ENCODE measurements around the gene SEC14L1.
"Not testable (repeated sequence)": the region's sequence is repeated elsewhere in the genome, so short reads cannot be mapped to it uniquely, and the experiment has no call there.

Gene SEC14L1

DNA sequence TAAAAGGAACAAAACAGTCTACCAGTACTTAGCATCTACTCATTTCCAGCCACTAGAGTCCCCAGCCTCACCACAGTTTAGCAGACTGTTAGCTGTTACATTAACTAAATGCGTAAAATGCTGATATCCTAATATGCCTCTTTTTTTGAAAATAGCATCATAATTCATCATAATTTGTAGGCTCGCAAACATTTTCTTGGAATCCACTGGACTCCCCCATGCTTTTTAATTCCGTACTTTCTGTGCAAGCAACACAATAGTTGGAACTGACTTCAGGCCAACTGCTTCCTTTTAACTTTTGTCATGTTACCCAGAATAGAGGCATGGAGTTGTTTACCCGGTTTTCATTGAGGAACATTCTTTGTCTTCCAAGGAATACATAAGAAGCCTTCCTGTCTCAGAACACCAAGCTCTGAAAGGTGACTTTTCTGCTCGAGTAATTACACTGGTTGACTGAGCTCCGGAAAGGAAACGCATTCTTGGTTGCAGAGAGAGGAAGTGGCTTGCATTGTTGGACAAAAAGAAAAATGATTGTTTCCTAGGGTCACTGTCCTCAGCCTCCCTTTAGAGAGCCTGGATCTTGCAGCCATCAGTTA is 30.9 kb upstream of the SEC14L1 start:
- no peak for DNase-seq
- peaks cover 63% of the 10 kb centered on the region for H3K4me1 Mint-ChIP-seq
- no peaks in the 10 kb centered on the region for H3K9me3 Mint-ChIP-seq
- H3K4me3 Mint-ChIP-seq: peak overlapping the region; percentile 26 to 42
- ATAC-seq: no peak
- no peaks in the 10 kb centered on the region for H3K27me3 Mint-ChIP-seq
- H3K27ac Mint-ChIP-seq: peak overlapping the region; percentile 72 to 83

DNA sequence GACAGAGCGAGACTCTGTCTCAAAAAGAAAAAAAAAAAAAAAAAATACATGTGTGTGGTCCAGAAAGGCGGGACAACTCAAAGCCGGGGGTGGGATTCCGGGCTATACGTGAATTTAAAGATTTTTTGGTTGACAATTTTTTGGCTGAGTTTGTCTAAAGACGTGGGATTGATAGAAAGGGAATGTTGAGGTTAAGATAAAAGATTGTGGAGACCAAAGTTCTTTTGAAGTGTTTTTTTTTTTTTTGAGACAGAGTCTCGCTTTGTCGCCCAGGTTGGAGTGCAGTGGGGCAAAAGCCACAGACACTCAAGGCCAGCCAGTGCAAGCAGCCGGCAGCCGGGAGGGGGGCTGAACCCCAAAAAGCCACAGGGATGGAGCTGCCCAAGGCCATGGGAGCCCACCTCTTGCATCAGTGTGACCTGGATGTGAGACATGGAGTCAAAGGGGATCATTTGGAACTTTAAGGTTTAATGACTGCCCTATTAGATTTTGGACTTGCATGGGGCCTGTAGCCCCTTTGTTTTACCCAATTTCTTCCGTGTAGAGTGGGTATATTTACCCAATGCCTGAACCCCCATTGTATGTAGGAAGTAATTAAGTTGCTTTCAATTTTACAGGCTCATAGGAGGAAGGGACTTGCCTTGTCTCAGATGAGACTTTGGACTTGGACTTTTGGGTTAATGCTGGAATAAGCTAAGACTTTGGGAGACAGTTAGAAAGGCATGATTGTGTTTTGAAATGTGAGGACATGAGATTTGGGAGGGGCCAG is 29.4 kb upstream of the SEC14L1 start:
- ATAC-seq, DNase-seq, H3K27me3 Mint-ChIP-seq, H3K4me3 Mint-ChIP-seq, H3K9me3 Mint-ChIP-seq: not testable (repeated sequence)
- peaks cover 53% of the 10 kb centered on the region for H3K4me1 Mint-ChIP-seq
- peak overlapping the region in 1 of 2 donors; percentile 16 for H3K27ac Mint-ChIP-seq

DNA sequence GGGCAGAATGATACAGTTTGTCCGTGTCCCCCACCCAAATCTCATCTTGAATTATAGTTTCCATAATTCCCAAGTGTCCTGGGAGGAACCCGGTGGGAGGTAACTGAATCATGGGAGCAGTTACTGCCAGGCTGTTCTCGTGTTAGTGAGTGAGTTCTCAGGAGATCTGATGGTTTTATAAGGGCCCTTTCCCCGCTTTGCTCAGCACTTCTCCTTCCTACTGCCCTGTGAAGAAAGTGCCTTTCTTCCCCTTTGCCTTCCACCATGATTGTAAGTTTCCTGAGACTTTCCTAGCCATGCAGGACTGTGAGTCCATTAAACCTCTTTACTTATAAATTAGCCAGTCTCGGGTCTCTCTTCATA is 28.9 kb upstream of the SEC14L1 start:
- Mint-ChIP-seq H3K4me3 (no peak overlapping the region), H3K27me3 (no peaks in the 10 kb centered on the region), H3K27ac (no peak overlapping the region), H3K4me1 (peaks cover 49% of the 10 kb centered on the region), H3K9me3 (no peaks in the 10 kb centered on the region)
- no peak for DNase-seq
- no peak for ATAC-seq

DNA sequence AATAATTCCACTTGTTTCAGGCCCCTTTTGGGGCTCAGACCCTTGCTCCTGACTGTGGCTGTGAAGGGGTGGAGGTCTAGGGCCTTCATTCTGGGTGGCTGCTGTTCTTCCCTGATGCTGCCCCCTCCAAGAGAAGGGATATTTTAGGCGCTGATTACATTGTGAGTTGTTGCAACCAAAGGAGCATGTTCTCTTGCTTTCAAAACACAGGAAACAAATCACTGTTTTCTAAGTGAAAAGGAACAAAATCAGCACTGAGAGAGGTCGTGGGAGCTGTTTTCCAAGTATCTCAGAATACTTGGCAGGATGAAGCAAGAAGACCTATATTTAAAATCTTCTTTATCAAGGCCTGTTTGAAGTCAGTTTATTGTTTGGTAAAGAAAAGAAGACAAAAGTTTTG is 25.3 kb upstream of the SEC14L1 start:
- ATAC-seq (no peak), DNase-seq (no peak)
- Mint-ChIP-seq H3K27me3 (no peaks in the 10 kb centered on the region), H3K27ac (no peak overlapping the region), H3K9me3 (no peaks in the 10 kb centered on the region), H3K4me1 (peaks cover 15% of the 10 kb centered on the region), H3K4me3 (no peak overlapping the region)

DNA sequence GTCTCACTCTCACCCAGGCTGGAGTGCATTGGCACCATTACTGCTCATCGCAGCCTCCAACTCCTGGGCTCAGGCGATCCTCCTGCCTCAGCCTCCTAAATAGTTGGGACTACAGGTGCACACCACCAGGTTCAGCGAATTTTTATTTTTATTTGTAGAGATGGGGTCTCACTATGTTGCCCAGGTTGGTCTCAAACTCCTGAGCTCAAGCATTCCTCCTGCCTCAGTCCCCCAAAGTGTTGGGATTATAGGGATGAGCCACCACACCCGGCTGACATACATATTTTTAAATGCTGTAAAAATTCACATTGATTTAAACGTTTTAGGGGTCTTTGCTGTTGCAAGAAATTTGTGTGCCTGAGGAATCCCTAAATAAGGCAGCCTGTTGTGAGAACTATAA is 24.8 kb upstream of the SEC14L1 start:
- Mint-ChIP-seq H3K4me1 (peaks cover 12% of the 10 kb centered on the region), H3K27me3 (no peaks in the 10 kb centered on the region), H3K9me3 (no peaks in the 10 kb centered on the region), H3K27ac (no peak overlapping the region), H3K4me3 (no peak overlapping the region)
- no peak for DNase-seq
- ATAC-seq: no peak

DNA sequence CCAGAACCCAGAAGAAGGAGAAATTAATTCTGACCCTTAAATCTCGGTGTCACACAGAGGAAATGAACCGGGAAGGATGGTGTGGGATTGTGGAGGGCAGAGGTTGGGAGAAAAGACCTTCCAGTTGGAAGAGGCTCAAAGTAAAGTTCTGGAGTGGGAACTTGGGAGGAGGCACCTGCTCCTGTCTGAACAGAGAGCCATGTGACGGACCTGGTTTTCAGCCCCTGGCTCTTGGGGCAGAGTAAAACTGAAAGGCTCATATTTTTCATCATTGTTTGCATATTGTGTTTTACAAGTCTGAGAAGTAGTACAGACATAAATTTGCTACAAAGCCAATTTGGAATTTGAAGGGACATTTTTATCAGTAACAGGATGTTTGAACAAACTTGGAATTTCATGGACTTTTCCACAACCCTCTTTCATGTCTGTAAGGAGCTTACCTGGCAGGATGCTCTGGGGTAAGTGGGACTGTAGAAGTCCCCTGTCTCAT is 24.4 kb upstream of the SEC14L1 start:
- no peak overlapping the region for H3K27ac Mint-ChIP-seq
- no peak overlapping the region for H3K4me3 Mint-ChIP-seq
- H3K9me3 Mint-ChIP-seq: no peaks in the 10 kb centered on the region
- ATAC-seq (no peak), DNase-seq (no peak)
- peaks cover 7% of the 10 kb centered on the region for H3K4me1 Mint-ChIP-seq
- no peaks in the 10 kb centered on the region for H3K27me3 Mint-ChIP-seq

DNA sequence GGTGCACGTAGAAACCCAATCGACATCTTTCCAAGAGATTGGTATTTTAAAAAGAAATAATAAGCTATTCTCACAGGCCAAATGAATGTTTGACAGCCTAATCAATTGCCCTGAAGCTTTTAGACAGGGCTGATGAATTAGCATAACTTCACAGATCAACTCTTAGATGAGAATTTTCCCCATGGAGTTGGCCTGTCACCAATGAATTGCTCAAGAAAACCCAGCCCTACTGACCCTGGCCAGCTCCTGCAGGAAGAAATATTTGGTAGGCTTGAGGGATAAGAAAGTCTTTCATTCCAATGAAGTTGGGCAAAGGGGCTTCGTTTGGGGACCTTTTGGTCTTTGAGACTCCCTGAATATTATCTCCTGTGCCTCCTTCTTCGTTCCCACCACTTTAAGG is 23.4 kb upstream of the SEC14L1 start:
- no peak overlapping the region for H3K27ac Mint-ChIP-seq
- H3K9me3 Mint-ChIP-seq: no peaks in the 10 kb centered on the region
- no peak overlapping the region for H3K4me3 Mint-ChIP-seq
- peaks cover 9% of the 10 kb centered on the region for H3K4me1 Mint-ChIP-seq
- no peak for DNase-seq
- no peak for ATAC-seq
- H3K27me3 Mint-ChIP-seq: no peaks in the 10 kb centered on the region

DNA sequence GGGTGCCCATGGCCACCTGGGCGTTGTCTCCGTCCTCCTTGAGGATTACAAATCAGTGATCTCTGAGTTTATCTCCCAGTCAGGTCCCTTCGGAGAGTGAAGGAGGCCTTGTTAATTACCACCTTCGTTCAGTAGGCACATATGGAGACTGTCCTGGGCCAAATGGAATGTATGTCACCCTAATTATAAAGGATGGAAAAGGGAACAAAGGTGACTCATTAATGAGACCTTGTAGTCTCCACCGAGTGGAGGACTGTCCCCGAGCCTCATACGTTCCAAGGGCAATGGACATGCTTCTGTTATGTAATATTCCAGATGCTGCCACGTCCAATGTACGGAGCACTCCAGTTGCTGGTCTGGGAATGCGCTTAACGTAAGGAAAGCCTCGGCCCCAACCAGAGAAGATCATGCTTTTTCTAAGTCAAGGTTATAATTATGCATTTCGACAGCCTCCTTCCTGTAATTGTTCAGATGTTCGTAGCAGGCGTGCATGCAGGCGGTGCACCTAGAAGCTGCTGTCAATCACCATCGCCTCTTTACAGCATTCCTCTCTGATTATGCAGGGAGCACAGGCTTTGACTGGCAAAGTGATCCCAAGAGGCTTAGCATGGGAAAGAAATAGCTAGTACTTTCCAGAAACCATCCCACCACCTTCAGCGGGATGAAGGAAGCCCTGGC is 22.4 kb upstream of the SEC14L1 start:
- Mint-ChIP-seq H3K9me3 (no peaks in the 10 kb centered on the region), H3K27ac (no peak overlapping the region), H3K27me3 (no peaks in the 10 kb centered on the region), H3K4me1 (peaks cover 13% of the 10 kb centered on the region), H3K4me3 (no peak overlapping the region)
- DNase-seq (no peak), ATAC-seq (no peak)

DNA sequence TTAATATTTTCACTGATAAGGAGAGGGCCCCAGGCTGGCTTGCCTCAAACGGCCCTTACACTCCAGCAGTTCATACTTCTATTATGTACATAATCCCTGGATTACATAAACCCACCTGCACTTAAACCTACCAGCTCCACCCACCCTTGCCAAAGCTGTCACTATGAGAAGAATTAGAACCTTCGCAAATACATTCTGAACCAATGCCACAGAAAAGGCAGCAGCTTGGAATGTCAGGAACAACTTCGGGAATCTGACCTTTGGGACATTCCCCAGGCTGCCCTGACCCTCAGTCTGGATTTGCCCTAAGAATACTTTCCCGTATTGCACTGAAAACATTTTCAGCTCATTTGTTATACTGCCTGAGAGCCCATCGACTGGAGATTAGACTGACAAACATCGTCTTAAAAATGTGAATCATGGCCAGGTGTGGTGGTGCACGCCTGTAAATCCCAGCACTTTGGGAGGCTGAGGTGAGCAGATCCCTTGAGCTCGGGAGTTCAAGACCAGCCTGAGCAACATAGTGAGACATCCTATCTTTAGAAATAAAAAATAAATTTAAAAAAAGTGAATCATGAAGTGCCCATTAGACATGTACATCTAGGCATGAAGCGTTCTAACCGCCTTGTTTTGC is 21.0 kb upstream of the SEC14L1 start:
- no peak overlapping the region for H3K27ac Mint-ChIP-seq
- ATAC-seq (no peak), DNase-seq (no peak)
- no peaks in the 10 kb centered on the region for H3K27me3 Mint-ChIP-seq
- H3K9me3 Mint-ChIP-seq: no peaks in the 10 kb centered on the region
- peaks cover 23% of the 10 kb centered on the region for H3K4me1 Mint-ChIP-seq
- no peak overlapping the region for H3K4me3 Mint-ChIP-seq

DNA sequence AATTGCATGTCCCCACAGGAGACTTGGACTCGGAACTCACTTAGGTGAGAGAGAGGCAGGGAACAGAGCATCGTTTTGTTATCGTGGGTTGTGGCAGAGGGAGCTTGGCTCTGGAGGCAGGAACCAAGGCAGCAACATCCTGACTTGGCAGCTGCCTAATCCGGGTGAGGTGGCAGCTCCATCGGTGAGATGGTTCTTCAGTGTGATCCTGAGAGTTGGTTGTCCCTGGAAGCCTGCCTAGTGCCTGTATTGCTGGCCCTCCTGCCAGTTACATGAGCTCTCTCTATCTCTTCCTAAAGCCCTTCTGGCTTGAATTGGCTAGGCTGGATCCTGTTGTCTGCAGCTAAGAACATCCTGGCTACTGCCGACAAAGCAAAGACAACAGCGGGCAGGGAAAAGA is 19.9 kb upstream of the SEC14L1 start:
- ATAC-seq (no peak), DNase-seq (no peak)
- no peaks in the 10 kb centered on the region for H3K27me3 Mint-ChIP-seq
- H3K4me3 Mint-ChIP-seq: no peak overlapping the region
- H3K4me1 Mint-ChIP-seq: peaks cover 31% of the 10 kb centered on the region
- H3K27ac Mint-ChIP-seq: peak overlapping the region in 1 of 2 donors; percentile 64
- no peaks in the 10 kb centered on the region for H3K9me3 Mint-ChIP-seq

DNA sequence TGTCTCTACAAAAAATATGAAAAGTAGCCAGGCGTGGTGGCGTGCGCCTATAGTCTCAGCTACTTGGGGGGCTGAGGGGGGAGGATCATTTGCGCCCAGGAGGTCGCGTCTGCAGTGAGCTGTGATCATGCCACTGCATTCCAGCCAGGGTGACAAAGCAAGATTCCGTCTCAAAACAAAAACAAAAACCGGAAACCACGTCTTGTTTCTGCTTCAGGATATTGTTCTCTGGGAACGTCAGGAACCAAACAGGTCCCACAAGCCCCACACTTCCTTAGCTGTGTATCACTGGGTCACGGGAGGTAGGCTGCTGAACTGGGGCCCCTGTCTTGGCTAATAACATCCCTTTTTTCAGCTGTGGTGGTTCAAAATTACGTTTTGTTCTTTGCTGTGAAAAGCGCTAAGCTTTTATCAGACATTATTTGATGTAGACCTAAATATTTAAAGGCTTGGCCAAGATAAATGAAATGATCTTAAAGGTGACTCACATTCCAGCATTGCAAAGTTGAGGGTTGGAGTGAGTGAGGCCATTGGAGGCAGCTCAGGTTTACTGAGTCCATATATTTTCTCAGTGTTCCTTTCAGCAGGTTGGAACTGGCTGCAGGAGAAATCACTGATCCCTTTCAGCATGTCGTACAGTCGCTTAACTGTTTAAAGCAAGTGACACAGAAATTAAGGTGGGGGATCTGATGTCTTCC is 16.4 kb upstream of the SEC14L1 start:
- ATAC-seq (no peak), DNase-seq (no peak)
- H3K4me1 Mint-ChIP-seq: peaks cover 61% of the 10 kb centered on the region
- no peaks in the 10 kb centered on the region for H3K9me3 Mint-ChIP-seq
- peak overlapping the region in 1 of 2 donors; percentile 19 for H3K27ac Mint-ChIP-seq
- H3K27me3 Mint-ChIP-seq: no peaks in the 10 kb centered on the region
- no peak overlapping the region for H3K4me3 Mint-ChIP-seq

DNA sequence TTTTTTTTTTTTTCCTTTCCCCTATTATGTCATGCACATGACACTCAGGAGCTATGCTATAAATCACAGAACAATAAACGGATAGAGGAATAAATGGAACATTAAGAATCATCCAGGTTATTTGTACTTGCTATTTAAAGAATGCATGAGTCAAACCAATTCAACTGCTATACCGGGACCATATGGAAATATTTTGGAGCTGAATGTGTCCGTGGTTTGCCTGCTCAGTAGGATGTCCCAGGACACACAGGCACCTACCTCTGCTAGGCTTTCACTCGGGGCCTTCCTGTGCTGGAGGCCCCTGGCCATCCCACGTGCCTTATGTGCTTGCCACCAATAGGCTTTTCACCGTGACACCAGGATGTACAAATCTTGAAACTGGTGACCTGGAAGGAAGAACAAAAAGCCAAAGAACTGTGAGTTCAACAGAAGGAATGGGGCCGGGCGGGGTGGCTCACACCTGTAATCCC is 15.3 kb upstream of the SEC14L1 start:
- H3K4me1 Mint-ChIP-seq: peaks cover 68% of the 10 kb centered on the region
- ATAC-seq (no peak), DNase-seq (no peak)
- H3K27ac Mint-ChIP-seq: peak overlapping the region in 1 of 2 donors; percentile 80
- H3K9me3 Mint-ChIP-seq: no peaks in the 10 kb centered on the region
- H3K27me3 Mint-ChIP-seq: no peaks in the 10 kb centered on the region
- no peak overlapping the region for H3K4me3 Mint-ChIP-seq

DNA sequence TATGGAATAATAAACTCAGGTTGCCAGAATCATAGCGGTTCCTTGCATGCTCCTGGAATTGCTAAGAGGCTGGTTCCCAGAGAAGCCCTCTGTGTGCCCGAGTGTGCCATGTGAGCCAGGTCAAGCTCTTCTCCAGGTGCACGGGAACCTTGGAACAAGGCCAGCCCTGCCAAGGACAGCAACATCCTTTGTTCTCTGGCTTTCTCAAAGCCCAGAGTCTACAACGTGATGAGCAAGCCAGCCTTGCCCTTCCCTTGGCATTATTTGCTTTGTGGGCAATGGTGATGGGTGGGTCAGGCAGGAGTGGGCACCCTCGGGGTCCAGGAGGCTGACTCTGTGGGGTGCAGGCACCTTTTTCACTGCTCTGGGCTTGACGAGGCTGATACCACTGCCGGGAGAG is 14.2 kb upstream of the SEC14L1 start:
- Mint-ChIP-seq H3K9me3 (no peaks in the 10 kb centered on the region), H3K4me1 (peaks cover 67% of the 10 kb centered on the region), H3K27ac (no peak overlapping the region), H3K4me3 (no peak overlapping the region), H3K27me3 (no peaks in the 10 kb centered on the region)
- DNase-seq (no peak), ATAC-seq (no peak)

DNA sequence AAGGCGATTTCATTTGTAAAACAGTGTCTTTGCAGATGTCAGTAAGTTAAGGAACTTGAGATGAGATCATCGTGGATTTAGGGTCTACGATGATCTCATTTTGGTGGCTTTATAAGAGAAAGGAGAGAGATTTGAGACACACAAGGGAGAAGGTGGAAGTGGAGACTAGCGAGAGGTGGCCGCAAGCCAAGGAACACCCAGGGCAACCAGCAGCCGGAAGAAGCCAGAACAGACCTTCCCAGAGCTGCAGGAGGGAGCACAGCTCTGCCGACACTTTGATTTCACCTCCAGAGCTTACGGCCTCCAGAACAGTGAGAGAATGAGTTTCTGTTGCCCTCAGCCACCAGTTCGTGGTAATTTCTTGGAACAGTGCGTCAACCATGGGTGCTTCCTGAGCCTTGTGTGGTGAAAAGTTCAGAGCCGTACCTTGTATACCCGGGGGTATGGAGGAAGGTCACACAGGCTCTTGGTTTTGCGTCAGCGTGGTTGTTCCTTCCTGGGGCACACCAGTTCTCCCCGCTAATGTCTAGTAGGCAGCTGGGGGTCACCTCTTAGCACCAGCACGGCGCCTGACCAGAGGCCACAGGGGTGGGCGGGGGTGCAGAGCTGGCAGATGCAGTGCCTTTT is 12.9 kb upstream of the SEC14L1 start:
- peak overlapping the region; percentile 30 to 62 for H3K27ac Mint-ChIP-seq
- DNase-seq: peak; percentile 80 to 90
- no peaks in the 10 kb centered on the region for H3K27me3 Mint-ChIP-seq
- no peaks in the 10 kb centered on the region for H3K9me3 Mint-ChIP-seq
- peak overlapping the region; percentile 63 to 76 for H3K4me3 Mint-ChIP-seq
- ATAC-seq: peak; percentile 96
- H3K4me1 Mint-ChIP-seq: peaks cover 55% of the 10 kb centered on the region
